NOMO-1 treated with DMSO at 0.1 percent for 48 hours (cell line): ENCODE data around the gene SERBP1.
"Not testable (repeated sequence)": the region's sequence is repeated elsewhere in the genome, so short reads cannot be mapped to it uniquely, and the experiment has no call there.

ENCODE experiments used
- DNase-seq: peaks from one replicate; lab custom pipeline; 2025; ENCODE audit not compliant: unreplicated experiment; lab: John Stamatoyannopoulos, UW

SERBP1 gene

GRCh38 chr1:67441183-67441582 is 11.0 kb upstream of the SERBP1 start:
- peak; percentile 4 for DNase-seq

GRCh38 chr1:67440339-67440738 is 10.1 kb upstream of the SERBP1 start:
- no peak for DNase-seq

DNA sequence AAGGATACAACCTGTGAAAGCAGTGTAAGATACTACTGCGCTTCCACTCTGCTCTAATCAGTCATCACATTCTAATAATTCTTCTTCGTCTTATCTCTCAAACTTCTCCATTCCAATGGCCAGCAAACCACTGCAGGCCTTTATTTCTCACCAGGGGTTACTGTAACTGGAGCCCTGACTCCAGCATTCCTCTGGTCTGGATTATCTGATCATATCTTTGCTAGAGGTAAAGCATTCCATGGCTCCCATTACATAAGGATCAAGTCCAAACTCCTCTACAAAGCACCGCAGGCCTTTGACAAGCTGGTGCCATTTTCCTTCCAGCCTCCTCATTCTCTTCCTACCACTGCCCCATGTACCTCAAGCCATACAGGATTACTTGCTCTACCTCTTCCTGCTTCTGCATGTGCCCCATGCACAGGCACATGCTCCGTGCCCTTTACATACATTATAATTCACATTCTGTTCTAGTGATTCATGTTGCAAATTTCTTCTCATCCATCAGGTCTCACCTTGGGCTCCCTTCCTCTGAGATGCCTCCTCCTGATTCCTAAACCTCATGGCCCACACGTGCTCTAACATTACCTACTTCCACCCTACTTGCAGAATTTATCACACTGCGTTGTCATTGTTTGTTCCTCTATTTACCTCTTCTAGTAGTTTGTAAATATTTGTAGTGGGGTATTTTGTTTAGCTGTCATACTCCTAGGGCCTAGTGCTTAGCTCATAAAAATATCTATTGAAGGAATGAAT is 9.3 kb upstream of the SERBP1 start:
- no peak for DNase-seq

- DNase-seq, result no peak
These were observed 7.8 kb upstream of the SERBP1 start for GRCh38 chr1:67437961-67438360.

DNA sequence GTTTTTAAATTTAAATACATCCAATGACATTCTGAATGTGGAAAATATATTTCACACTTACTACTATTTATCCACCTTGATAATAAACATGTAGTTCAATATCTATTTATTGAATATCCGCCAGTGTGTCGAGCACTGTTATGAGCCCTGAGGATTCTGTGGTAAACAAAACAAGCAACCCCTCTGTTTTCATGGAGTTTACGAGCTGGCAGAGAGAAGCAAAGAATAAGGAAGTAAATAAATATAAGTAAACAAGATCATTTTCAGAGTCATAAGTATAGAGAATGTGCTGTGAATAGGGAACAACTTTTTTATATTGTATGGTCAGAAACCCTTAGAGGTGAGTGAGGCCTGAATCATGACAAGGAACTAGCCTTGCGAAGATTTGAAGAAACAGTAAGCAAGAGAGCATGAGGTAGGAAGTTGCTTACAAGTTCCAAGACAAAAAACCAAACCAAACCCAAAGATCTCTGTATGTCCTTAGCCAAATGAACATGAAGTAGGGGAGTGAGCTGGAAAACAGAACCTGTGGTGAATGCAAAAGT is 6.4 kb upstream of the SERBP1 start:
- DNase-seq, result peak; percentile 50

DNA sequence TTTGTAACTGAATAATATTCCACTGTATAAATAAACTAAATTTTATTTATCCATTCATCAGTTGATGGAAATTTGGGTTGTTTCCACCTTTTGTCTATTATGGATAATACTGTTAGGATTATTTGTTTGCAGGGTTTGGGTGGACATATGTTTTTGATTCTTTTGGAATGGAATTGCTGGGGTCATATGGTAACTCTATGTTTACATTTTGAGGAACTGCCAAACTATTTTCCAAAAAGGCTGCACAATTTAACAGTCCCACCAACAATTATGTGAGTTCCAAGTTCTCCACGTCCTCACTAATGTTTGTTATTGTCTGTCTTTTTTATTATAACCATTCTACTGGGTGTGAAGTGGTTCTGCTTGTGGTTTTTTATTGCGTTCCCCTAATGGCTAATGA is 4.3 kb upstream of the SERBP1 start:
- no peak for DNase-seq

GRCh38 chr1:67433837-67434236 is 3.6 kb upstream of the SERBP1 start:
- DNase-seq, result peak; percentile 91

DNA sequence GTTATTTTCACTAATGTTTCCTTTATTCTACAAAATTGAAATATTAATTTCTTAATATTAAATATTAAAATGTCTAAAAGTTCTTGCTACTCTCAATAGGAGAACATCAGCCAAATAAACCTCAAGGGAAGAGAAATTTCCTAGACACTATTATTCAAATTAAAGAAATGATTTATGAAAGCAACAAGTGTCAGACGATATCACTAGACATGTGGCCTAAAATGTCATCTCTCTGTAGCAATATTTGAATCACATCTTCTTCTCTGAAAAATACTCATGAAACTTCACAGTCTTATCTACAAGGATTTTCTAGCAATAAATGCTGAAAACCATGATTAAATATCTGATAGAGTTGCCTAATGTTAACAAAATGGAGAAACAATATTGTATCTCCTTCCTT is 2.5 kb upstream of the SERBP1 start:
- no peak for DNase-seq

GRCh38 chr1:67431869-67432578 is 1.8 kb upstream of the SERBP1 start:
- DNase-seq, result no peak

DNA sequence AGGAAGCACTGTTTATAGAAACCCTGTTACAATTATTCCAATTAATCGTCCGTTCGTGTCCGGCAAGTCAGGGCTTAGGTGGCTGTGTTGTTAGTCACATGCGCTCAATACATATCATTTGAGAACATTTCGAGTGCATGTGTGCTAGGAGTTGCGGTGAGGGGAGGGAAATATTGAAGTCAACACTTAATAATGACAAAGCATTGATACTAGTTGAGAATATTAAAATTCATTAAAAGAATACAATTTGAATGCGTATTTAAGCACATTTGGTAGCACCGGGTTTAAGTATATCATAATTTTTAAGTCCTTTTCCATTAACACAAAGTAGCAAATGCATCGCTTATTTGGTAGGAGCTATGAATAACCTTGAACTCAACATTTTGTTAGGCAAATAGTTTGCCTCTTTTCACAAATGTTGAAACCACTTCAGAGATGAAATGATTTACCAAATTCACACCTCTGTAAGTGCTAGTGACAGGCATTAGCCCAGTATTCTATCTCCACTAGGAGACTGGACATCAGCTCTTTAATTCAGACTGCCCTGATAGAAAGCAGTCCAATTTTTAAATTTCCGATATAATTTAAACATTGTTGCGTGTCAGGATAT is 1.1 kb upstream of the SERBP1 start:
- no peak for DNase-seq

- DNase-seq, result no peak
These were observed 459 bp downstream of the SERBP1 start for GRCh38 chr1:67429528-67430357.

GRCh38 chr1:67429011-67429527 is 1.1 kb downstream of the SERBP1 start:
- peak; percentile 6 for DNase-seq

DNA sequence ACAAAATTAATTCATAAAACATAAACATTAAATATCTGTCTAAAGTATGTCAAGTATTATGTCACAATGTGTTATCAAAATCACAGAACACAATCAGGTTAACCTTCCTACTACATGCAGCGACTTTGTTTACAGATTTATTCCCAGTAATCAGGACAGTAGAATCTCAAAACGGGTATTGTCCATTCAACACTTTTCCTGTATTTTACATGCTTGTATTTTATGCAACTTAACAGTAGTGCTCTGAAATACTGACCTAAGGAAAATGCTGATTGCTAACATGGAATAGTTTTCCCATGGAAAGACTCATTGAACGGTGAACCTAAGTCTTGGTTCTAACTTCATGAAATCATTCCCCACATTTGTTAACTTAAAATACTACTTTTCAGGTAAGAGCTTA is 2.3 kb downstream of the SERBP1 start:
- no peak for DNase-seq

DNA sequence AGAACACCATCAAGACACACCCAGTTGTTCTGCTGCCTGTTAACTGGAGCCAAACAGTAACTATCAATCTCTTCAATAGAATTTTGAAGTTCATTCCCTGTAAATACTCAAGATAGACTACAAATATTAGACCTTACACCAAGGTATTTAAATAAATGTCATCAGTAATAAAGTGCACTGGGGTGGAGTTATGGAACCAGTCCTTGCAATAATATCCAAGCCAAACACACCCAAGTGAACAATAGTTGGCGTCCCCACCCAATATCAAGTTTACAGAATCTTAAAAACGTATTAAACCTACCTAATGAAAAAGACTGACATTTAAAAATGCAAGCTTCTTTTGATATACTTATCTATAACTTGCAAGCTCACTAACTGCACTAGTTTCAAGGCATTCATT is 2.7 kb downstream of the SERBP1 start:
- DNase-seq, result no peak

- DNase-seq, result no peak
These were observed 9.2 kb downstream of the SERBP1 start for GRCh38 chr1:67420835-67421492.

GRCh38 chr1:67418839-67419586 is 11.2 kb downstream of the SERBP1 start:
- no peak for DNase-seq

GRCh38 chr1:67417733-67418132 is 12.5 kb downstream of the SERBP1 start:
- not testable (repeated sequence) for DNase-seq

GRCh38 chr1:67415041-67415440 is 15.2 kb downstream of the SERBP1 start:
- no peak for DNase-seq

DNA sequence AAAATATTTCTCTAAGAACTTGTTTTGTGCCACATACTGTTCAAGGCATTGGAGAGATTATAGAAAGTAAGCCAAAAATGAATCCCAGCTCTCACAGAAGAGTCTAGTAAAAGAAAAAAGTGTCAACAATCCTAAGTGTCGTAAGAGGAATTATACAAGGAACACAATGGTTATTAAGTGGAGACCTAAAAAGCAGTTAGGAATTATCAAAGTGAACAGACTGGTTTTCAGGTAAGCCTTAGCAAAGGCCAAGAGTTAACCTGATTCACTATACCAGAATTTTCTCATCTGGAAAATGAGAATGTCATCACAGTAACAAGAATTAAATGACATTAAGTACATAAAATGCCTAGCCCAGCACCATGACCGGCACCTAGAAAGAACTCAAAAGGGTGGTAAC is 15.6 kb downstream of the SERBP1 start:
- DNase-seq, result no peak

DNA sequence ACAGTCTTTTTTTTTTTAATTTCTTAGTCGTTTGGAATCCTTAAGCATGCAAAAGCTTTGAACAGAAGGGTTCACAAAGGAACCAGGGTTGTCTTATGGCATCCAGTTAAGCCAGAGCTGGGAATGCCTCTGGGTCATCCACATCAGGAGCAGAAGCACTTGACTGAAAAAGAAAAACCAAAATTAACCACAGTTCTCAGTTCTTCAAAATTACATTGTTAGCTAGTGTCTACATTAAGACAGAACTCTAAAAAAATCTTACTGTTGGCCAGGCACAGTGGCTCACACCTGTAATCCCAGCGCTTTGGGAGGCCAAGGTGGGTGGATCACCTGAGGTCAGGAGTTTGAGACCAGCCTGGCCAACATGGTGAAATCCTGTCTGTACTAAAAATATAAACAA is 17.1 kb downstream of the SERBP1 start:
- DNase-seq, result not testable (repeated sequence)
